HG03442 (cell line): ENCODE measurements around the gene OOSP4A.
"Not testable (repeated sequence)": the region's sequence is repeated elsewhere in the genome, so short reads cannot be mapped to it uniquely, and the experiment has no call there.

Experiments used
- ATAC-seq: cut with Tn5 transposase; IDR thresholded peaks from one replicate; pipeline ENCODE4 v1.9.1; 2021; ENCODE audit warnings: mild to moderate bottlenecking, moderate library complexity; ENCODE audit not compliant: unreplicated experiment

Gene OOSP4A

DNA sequence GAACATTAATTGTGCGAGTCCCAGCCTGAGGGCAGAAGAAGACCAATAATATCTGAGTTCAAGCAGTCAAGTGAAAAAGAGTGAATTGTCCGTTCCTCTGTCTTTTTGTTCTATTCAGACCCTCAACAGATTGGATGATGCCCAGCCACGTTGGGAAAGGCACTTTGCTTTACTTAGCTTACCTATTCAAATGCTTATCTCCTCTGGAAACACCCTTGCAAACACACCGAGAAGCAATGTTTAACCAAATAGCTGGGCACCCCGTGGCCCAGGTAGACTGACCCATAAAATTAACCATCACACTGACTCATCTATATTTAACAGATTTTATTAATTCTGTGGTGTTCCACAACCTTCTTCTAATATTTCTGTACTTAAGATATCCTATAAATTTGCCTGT is 9.3 kb downstream of the OOSP4A start:
- no peak for ATAC-seq

DNA sequence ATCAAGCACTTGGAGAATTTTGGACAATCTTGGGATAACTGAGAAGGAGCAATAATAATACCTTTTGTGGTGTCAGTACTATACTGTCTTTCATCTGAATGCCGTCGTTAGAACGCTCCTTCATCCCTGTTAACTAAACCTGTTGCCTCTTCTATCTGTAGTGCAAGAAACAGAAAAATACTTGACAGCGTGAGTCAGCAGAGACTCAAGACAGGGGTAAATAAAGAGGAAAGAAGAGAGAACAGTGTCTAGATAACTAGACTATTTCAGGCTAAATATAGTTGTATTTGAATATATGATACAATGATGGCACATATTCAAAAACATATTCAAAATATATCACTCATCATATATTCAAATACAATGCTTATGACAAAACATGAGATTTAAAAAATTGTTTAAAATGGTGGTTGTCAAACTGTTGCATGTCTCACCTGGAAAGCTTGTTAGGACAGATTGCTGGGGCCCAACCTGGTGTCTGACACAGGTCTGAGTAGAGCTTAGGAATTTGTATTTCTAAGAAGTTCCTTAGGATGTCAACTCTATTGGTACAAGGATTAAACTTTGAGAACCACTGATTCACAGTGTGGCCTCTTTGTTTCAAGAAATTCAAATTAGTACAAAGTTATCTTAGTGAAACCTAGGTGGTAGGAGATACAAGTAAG is 17.4 kb downstream of the OOSP4A start:
- ATAC-seq = no peak

DNA sequence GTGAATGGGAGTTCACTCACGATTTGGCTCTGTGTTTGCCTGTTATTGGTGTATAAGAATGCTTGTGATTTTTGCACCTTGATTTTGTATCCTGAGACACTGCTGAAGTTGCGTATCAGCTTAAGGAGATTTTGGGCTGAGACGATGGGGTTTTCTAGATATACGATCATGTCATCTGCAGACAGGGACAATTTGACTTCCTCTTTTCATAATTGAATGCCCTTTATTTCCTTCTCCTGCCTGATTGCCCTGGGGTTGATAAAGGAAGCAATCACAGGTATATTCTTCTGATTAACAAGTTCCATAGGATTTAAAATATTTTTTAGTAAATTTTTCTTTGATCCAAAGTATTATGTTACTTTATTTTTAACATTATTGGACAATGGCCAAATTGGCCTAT is 18.2 kb downstream of the OOSP4A start:
- ATAC-seq = not testable (repeated sequence)

DNA sequence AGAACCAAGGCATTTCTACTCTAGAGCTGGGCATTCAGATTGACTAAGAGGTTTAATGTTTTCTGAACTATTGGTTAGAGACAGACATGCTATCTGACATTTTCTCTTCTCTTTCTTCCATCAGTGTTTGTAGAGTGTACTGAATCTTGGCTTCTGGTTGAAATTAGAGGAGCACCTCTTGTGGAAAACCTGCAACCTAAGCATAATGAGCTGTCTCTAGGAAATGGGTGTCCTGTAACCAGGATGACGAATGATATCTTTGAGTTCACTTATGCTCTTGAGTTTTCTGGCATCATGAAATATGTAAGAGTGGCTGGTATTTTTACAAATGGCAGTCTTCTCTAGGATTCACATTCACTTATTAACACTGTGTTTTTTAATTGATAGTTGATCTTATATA is 19.4 kb downstream of the OOSP4A start:
- no peak for ATAC-seq

DNA sequence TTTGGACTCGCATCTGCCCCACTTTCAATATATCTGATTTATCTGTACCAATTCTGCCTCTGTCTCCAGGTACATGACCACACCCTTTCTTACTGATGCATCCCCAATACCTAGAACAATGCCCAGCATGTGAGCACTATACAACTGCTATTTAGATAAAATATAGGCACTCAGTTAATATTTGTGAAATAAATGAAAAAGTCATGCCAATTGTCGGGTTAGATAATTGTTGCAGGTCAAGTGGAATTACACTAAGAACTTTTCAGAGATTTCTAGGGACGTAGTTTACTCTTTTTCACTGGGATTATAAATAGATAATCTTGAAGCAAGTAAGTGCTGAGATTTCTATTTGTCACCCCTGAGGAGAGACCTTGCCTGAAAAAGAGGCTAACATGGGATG is 20.5 kb downstream of the OOSP4A start:
- no peak for ATAC-seq

DNA sequence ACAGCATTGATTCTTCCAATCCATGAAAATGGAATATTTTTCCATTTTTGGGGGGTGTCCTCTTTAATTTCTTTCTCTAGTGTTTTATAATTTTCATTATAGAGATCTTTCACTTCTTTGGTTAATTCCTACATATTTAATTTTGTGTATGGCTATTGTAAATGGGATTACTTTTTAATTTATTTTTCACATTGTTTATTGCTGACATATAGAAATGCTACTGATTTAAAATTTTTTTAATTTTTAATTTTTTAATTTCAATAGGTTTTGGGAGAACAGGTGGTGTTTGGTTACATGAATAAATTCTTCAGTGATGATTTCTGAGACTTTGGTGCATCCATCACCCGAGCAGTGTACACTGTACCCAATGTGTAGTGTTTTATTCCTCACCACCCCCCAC is 26.6 kb downstream of the OOSP4A start:
- ATAC-seq = no peak

DNA sequence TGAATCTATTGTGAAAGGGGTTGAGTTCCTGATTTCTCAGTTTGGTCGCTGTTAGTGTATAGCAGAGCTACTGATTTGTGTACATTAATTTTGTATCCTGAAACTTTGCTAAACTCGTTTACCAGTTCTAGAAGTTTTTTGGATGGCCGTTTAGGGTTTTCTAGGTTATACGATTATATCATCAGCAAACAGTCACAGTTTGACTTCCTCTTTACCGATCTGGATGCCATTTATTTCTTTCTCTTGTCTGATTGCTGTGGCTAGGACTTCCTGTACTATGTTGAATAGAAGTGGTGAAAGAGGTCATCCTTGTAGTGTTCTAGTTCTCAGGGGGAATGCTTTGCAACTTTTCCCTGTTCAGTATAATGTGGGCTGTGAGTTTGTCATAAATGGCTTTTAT is 28.6 kb downstream of the OOSP4A start:
- no peak for ATAC-seq

DNA sequence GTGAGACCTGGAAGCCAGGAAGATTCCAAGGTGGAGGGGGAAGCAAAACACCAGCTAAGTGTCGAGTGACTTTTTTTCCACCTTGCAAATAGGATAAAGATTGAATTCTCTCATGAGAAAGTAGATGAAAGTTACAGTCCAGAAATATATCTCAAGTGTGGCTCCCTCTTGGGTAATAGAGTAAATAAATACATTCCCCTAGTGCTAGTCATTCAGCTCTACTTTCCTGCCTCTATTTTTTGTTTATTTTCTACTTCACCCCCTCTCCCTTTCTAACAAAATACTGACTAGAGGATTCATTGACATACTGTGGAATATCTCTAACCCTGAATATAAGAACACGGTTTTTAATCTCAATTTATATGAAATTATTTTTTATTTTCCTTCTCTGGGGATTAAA is 34.0 kb downstream of the OOSP4A start:
- no peak for ATAC-seq

DNA sequence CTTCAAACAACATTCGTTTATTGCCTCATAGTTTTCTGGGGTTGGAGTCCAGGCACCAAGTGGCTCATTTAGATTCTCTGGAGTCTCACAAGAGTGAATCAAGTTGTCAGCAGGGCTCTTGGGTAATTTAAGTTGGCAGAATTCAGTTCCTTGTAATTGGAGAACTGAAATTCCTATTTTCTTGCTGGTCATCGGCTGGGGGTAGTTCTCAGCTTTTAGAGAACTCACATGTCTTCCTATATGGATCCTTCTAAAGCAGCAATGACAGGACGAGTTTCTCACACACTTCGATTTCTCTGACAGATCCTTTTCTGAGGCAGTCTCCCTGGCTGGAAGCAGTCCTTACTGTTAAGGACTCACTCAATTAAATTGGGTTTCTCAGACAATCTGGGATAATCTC is 35.9 kb downstream of the OOSP4A start:
- ATAC-seq = no peak

DNA sequence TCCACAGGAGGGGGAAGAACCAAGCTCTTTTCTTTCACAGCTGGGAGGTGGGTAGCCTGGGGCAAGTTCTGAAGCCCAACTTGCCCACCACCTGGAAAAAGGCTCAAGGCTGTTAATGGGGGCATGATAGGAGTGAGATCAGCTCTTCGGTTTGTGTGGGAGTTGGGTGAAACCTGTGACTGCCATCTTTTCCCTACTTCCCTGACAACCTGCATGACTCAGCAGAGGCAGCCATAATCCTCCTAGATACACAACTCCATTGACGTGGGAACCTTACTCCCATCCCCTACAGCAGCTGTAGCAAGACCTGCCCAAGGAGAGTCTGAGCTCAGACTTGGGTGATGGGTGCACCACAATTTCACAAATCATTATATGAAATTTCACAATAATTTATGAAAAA is 39.9 kb downstream of the OOSP4A start:
- ATAC-seq = no peak

DNA sequence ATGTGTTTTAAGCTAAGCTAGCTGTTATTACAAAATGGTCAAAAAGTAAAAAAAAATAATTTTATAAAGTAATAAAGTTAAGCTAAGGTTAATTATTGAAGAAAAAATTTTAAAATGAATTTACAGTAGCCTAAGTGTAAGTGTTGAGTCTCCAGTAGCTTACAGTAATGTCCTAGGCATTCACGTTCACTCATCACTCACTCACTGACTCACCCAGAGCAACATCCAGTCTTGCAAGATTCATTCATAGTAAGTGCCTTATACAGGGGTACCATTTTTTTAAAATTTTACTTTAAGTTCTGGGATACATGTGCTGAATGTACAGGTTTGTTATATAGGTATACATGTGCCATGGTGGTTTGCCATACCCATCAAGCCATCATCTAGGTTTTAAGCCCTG is 41.5 kb downstream of the OOSP4A start:
- ATAC-seq = no peak

DNA sequence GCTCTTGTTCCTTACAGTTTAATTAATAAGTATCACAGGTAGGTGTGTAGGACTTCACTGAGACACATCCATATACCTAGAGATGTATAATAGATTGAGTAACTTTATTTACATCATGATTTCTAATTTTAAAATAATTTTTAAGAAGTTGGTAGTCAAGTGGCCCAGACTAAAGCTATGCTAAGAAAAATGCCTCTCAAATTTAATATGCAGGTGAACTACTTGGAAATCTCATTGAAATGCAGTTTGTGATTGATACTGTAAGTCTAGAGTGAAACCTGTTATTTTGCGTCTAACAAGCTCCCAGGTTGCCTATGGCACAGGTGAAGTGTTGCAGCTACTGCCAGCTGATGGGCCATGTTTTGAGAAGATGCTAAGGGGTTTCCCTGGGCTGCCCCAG is 53.0 kb downstream of the OOSP4A start, which contains the start of gene OOSP4B:
Gene OOSP4B (plus strand): TSS at position 301 of the 400 bp plus-strand sequence.
- ATAC-seq = no peak

DNA sequence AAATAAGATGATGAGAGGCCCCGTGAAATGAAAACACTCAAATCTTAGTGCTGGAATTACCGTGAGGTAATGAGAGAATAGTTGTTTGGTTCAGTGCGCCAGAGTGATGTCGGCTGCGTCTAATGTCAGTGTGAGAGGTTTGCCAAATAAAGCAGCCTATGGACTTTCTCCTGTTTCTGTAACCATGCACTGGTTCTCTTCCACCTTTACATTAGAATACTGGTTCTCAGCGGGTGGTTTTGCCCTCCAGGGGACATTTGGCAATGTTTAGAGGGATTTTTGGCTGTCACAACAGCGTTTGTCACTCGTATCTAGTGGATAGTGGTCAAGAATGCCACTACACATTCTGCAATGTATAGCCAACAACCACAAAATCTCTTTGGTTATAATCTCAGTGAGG is 54.2 kb downstream of the OOSP4A start:
- ATAC-seq = no peak
